ENCODE results near the gene MAEA.

MAEA gene

DNA sequence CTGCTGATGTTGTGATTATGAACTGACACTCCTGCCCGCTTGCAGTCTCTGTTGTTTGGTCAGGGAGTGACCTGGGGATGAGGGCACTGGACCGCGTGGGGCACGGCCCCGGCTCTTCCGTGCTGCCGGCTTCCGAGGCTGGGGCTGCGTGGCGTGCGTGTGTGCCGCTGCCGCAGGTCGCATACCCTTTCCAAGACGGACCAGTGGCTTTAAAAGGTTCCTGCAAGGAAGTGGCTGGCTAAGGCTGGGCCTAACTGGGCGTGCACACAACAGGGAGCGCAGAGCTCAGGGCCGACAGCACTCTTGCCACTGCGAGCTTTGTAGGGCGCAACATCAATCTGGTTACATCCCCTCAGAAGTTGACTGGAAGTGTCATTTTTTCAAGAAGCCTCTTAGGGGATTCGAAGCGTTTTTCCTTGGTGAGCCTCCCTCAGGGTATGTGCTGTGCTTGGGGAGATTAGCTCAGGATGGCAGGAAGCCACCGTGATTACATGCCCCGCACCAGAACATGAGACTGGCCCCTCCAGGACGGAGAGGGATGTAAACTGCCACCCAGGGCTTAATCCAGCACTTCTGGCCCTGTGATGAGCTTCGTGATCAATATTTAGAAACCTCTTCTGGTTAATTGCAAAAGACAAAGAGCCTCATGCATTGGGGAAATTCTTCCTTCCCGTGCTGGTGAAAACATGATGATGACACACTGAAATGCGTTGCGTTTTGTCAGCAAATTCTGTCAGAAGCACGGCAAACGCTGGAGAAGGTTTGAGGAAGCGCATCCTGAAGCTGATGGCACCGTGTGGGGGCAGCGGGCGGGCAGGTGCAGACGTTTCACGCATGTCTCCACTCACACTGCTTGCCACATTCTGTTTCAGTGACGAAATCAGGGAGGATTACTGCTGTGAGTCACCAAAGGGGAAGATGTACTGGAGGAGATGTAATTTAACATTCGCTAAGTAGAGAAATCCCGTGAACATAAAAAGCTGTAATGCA, 11.1 kb downstream of the MAEA start:
- DNase-seq (ENCODE audit: low spot score) = peak; percentile 12

DNA sequence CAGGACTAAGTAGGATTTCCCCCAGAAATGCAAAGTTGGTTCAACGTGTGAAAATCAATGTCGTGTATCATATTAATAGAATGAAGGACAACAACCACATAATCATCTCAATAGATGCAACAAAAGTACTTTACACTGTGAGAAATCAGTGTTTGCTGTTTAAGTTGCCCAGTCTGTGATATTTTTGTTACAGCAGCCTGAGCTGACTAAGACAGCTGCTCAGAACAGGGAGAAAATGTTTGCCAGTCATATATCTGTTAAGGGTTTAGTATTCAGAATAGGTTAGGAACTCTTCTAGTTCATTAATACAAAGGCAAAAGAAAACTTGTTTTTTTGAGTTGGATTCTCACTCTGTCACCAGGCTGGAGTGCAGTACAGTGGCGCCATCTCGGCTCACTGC, 12.5 kb downstream of the MAEA start:
- DNase-seq (ENCODE audit: low spot score) = no peak

DNA sequence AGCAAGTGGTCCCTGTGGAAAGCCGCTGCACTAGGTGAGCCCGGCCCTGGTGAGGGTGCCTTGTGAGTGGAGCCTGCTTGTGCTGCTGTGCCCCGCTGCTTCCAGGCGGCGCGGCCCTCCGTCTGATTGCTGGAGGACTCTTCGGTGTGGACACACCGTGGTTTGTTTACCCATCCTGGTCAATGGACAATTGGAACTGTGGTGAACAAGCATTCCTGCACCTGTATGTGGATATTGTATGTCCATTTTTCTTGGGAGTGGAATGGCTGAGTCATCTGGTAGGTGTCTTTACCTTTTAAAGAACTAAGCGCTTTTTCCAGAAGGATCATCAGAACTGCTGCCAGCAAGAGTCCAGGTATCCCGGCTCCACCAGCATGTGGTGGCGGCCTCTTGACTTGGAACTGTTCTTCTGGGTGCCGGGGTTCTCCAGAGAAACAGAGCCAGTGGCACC, 15.6 kb downstream of the MAEA start:
- DNase-seq (ENCODE audit: low spot score) = no peak

DNA sequence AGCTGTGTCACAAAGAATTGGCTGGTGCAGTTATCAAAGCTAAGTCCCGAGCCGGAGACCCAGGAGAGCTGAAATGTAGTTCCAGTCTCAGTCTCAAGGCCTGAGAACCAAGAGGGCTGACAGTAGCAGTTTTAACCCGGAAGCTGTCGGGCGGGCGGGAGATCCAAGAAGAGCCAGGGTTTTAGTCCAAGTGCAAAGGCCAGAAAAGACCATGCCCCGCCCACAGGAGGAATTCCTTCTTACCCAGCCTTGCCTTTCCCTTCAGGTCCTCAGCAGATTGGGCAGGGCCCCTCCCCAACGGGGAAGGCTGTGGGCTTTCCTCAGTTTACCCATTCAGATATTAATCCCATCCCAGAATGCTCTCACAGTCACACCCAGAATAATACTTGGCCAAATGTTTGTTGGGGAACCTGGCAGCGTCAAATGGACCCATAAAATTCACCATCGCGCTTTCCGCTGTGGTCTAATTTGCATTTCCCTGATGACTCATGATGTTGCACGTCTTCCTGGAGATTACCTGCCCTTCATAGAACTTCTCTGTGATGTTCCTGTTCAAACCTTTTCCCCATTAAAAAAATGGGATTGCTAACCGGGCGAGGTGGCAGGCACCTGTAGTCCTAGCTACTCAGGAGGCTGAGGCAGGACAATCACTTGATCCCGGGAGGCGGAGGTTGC, 16.2 kb downstream of the MAEA start:
- peak; percentile 54 for DNase-seq (ENCODE audit: low spot score)

DNA sequence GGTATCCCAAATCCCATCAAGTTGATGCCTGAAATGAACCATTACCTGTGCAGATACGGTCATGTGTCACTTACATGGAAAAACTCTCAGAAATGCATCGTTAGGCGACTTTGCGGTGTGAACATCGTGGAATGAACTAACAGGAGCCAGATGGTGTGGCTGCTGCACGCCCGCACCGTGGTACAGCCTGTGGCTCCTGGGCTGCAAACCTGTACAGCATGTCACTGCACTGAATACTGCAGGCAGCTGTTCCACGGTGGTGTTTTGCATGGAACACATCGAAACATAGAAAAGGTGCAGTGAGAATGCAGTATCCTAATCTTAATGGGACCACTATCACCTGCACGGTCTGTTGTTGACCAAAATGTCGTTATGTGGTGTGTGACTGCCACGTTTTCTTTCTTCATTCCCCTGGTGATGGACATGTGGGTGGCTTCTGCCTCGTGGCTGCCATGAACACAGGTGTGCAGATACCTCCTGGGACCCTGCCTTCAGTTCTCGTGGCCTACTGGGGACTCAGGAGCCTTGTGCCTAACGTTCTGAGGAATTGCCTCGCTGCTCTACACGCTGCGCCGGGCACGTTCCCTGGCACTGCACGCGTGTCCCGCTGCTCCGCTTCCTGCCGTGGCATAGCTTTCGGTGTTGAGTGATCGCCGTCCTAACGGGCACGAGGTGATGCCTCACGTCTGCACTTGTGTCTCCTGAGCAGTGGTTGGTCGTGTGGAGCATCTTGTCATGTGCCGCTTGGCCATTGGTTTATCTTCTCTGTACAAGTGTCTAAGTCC, 18.5 kb downstream of the MAEA start:
- no peak for DNase-seq (ENCODE audit: low spot score)

DNA sequence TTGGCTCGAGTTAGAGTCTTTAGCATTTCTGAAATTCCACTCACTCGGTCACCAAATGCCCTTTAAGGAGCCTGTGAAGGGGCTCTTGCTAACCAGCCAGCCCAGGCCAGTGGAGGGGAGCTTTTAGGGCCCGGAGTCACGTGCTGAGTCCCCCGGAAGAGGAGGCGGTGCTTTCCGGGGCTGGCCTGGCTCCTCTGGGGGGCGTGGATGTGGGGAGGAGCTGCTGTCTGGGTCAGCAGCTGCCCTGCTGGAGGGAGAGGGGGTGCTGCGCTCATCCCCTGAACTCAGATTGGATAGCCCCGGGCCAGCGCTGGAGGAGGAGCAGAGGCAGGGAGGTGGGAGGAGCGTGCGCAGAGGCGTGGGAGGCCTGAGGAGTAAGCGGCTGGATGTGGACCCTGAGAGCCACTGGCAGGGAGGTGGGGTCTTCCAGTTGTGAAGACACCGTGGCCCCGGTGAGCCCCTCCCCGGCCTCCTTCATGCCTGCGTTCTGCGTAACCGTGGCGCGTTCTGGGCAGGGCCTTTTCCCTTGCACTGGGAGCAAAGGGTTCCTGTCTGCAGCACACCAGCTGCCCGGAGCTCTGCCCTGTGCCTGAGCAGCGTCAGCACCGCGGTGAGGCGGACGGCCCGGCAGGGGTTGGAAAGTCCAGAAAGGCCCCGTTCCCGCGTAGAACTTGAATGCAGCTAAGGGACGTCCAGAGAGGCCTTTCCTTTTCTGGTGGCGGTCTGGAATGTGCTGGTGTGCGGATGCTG, 19.7 kb downstream of the MAEA start:
- peak; percentile 40 for DNase-seq (ENCODE audit: low spot score)

DNA sequence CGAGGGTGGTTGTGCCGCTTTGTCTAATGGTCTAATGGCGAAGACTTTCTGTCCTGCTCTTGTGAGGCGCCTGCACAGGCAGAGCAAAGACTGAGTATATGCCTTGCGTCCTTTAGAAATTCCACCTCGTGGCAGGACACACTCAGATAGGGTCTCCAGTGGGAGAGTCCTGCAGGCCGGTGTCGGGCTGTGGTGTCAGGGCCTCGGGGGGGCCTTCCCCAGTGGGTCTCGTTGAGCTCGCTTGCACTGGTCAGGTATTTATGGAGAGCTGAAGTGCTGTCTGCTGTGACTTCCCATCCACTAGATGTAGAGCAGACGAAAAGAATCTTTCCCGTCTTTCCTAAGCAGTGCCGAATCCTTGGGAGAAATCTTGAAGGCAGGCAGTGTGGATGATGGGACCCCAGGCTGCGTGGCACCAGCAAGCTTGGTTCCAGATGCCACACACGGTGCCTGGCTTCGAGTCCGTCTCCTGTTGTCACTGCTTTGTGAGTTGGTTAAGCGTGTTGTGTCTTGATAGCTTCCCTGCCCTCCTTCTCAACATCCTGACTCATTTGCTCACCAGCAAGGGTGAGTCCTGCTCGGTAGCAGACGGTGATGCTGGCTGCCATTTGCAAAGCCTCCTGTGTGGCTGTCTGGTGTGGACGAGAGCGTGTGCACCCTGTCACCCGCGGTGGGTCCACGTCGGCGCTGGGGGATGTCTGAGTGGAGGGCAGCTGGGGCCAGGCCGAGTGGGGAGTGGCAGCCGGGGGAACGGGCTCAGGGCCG, 20.5 kb downstream of the MAEA start:
- no peak for DNase-seq (ENCODE audit: low spot score)

DNA sequence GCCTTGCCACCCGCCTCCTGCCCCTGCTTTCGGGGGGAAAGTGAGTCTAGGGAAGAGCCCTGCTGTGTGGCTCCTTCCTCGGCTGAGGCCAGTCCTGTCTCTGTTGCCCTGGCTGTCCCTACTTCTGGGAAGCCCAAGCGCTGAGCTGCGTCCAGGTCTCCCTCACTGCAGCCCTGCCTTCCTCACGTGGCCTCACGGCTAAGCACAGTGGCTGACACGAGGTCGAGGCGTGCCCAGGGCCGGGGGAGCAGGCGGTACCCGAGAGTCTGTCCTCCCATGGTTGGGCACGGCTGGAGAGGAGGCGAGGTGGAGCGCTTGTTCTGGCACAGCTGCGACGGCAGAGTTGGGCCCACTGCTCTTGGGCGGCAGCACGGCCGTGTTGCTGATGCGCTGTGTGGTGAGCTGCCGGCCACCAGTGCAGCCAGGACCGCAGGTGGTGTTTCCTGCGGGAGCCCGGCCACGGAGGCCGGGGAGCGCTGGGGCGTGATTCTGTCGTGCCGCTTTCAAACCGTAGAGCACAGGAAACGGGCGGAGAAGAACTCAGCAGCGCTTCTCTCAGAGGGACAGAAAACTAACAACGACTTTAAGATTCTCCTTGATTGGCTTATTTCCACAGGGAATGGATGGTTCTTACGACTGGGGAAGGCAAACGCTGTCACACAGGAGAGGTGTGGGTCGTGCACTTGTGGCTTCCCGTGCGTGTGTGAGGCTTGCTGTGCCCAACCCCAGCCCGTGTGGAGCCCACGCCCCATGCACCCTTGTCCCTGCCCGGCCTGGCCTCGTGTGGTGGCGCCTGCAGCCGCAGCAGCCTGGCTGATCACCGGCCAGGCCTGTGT, 21.3 kb downstream of the MAEA start:
- DNase-seq (ENCODE audit: low spot score) = no peak

DNA sequence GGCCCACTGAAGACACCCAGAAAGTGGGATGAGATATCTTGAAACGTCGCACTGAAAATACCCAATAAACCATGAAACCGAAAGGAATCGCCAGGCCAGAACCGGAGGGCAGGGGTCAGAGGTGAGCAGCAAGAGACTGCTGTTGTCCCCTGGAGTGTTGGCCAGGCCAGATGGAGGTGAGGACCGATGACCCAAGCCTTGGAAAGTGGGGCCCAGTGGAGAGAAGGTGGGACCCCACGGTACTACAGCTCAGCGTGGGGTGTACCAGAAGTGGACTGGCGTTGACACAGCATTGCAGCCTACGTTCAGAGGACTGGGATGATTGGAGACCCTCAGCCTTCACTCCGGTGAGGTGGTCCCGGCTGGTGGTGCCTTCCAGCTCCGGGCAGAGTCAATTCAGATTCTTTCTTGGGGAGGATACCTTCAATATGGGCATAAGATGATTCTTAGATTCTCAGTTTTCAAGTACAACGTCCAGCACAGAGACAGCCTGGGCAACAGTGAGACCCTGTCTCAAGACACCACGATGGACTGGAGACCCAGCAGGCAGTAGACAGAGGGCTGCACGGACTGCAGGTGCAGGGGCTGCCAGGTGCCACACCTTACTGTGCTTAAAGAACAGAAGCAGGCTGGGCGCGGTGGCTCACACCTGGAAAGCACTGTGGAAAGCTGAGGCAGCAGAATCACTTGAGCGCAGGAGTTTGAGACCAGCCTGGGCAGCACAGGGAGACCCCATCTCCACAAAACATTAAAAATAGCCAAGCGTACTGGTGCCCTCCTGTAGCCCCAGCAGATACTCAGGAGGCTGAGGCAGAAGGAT, 23.3 kb downstream of the MAEA start:
- no peak for DNase-seq (ENCODE audit: low spot score)

DNA sequence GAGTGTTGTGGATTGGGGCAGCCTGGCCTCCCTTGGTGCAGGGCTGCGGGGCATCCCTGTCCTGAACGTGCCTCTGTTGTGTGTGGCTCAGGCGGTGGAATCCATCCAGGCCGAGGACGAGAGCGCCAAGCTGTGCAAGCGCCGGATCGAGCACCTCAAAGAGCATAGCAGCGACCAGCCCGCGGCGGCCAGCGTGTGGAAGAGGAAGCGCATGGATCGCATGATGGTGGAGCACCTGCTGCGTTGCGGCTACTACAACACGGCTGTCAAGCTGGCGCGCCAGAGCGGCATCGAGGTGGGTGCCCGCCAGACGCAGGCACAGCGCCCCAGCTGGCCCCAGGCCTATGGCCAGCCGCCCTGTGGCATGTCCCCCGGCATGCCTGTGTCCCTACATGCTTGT, 25.6 kb downstream of the MAEA start:
- no peak for DNase-seq (ENCODE audit: low spot score)

DNA sequence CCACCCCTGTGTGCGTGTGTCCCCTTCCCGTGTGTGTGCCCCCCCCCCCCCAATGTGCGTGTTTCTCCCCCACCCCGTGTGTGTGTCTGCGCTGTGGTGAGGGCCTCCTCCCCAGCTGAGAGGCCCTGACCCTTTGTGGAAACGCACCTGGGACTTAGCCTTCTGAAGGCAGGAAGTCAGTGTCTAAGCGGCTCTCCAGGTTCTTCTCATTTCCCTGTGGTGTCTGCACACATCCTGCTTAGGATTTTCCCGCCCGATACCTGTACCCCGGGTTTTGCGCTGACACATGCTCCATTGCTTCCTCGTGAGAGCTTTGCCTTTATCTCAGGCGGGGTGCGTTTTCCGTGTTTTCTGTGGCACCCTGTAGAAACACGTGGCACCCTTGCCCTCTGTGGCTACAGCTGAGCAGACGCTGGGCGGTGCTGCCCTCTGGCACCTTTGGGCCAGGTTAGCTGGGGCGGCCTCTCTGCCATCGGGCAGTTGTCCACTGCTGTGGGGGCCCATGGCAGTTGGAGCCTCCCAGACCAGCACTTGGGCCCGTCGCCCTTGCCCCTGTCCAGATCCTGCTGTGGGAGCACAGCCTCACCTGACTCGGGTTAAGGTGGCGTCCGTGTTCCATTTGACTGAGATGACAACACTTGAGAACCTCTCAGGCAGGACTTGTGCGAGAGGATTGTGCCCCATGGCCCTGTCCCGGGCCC, 26.3 kb downstream of the MAEA start:
- no peak for DNase-seq (ENCODE audit: low spot score)

DNA sequence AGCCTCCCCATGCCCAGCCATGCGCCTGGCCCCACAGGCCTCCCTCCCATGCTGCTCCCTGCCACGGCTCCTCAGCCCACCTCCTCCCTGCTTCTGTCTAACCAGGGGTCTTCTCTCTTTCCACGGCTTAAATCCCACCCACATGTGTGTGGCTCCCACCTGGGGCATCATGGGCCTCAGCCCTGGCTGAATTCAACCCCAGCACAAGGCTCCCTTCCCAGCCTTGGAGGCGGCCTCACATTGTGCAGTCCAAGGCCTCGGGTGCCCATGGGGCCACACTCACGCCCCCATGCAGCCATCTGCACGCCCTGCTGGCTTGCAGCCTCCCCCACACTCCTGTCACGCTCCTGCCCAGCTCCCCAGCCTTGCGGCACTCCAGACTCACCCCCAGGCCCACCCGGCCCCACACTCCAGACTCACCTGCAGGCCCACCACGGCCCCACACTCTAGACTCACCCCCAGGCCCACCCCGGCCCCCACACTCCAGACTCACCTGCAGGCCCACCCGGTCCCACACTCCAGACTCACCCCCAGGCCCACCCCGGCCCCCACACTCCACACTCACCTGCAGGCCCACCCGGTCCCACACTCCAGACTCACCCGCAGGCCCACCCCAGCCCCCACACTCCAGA, 27.0 kb downstream of the MAEA start:
- DNase-seq (ENCODE audit: low spot score) = no peak

DNA sequence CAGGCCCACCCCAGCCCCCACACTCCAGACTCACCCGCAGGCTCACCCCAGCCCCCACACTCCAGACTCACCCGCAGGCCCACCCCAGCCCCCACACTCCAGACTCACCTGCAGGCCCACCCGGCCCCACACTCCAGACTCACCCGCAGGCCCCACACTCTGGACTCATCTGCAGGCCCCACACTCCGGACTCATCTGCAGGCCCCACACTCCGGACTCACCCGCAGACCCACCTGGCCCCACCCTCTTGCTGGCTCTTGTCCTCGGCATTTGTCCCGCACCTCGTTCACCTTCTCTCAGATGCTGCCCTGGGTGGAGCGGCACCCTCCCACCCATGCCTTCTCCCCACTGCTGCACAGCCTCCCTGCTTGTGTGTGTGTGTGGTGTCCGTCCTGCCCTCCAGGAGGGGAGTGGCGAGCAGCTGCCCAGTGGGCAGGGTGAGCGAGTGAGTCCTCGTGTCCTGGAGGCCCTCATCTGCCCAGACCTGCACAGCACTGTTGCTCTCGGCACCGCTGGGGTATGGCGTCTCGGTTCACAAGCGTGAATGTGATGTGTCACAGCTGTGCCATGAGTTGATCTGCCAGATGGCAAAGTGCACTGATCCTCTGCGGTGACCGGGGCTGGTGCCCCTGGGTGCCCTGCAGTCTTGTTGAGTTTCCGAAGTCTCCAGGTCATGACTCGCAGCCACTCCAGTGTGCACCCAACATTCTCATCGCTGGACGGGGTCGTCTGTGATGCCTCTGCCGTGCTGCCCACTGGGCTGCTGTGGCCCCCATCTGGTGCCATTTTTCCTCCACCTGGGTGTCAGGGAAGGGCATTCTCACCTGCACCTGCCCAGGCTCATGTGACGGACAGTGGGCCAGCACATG, 27.7 kb downstream of the MAEA start:
- no peak for DNase-seq (ENCODE audit: low spot score)

DNA sequence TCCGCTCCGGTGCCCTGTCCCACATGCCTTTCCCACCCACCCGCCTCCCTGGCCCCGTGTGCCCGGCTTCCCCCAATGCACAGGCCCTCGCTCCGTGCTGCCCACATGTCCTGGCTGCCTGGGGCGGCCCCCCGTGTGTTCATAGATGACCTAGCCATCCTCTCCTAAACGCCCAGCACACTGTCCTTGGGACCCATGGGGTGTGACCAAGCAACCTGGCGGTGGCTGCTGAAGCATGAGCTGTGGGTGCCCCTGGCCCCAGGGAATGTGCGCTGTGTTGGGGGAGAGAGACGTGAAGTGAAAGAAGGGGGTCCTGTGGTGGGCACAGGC, 28.3 kb downstream of the MAEA start:
- no peak for DNase-seq (ENCODE audit: low spot score)

DNA sequence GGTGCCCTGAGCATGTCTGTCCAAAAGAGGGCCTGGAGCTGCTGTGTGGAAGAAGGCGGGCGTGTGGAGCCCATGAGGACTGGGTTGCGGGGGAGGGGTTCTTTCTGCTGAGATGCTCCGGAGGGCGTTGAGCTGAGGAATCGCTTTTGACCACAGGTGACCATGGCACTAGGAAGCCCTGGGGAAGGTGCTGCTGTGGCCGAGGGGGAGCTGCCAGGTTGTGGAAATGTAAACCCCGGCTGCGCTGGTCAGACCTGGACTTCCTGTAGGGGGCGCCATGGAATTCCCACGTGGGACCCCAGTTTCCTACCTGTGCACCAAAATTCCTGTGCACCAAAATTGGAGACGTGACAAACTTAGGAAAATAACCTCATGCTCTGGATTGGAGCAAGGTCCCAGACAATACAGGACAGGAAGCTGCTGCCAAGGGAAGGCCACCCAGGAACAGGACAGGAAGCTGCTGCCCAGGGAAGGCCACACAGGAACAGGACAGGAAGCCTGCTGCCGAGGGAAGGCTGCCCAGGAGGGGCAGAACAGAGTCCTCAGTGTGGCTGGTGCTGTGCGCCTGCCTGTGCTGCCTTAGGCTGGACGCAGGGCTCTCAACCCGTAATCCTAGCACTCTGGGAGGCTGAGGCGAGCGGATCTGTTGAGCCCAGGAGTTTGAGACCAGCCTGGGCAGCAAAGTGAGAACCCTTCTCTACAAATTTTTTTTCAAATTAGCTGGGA, 29.0 kb downstream of the MAEA start:
- peak; percentile 24 for DNase-seq (ENCODE audit: low spot score)

DNA sequence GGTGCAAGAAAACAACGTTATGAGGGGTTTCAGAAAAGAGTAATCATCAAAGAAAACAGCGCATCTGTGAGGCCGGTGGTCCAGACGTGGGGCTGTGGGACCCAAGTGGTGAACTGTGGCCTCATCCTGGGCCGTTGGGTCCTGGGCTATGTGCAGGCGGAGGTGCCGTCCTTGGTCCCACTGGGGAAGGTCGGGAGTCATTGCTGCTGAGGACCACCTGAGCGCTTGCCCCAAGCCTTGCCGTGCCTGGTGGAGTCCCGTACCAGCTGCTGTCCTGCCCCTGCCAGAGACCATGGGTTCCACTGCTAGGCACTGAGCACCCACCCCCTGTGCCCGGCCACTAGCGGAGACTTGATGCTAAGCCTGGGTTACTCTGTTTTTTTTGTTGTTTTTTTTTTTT, 31.8 kb downstream of the MAEA start:
- no peak for DNase-seq (ENCODE audit: low spot score)

All from CD4-positive, alpha-beta T cell treated with Interleukin-15 for 4 hours (primary cell).